ENCODE results near the gene PUS10.
"Not testable (repeated sequence)": the region's sequence is repeated elsewhere in the genome, so short reads cannot be mapped to it uniquely, and the experiment has no call there.

Gene PUS10

GRCh38 chr2:60932954-60933353, 85.1 kb downstream of the PUS10 start:
- no peak for DNase-seq (ENCODE audit: low spot score)

GRCh38 chr2:60932061-60932460, 86.0 kb downstream of the PUS10 start:
- DNase-seq (ENCODE audit: low spot score) = not testable (repeated sequence)

GRCh38 chr2:60926741-60927552, 91.1 kb downstream of the PUS10 start:
- no peak for DNase-seq (ENCODE audit: low spot score)

DNA sequence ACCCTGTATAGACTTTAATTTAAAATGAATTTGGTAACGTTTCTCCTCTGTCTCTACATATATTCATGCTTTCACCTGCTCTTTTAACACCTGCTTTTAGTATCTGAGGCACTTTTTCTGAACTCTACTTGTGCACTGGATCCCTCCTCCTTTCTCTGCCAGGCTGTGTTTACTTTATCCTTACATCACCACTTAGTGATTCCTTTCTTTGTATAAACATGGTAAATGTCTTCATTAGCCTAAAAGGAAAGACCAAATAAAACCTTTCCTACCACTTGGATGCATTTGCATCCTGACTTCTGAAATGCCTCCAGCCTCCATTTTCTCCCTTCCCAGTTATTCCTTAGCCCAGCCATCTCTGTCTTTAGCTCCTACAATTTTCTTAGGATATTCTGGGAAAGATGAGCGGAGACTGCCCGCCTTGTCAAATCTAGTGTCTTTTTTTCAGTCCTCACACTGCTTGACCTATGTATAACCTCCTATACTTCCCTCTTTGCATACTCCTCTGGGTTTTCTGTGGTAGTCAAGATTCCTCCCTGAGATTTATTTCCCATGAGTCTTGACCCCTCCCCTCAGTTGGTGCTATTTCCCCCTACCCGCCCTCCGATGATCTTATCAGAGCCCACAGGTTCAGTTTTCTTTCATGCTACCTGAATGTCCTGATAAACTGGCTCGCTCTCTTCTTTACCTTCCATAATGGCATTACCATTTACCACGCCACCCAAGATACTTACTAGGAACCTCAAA, 91.9 kb downstream of the PUS10 start:
- no peak for DNase-seq (ENCODE audit: low spot score)

GRCh38 chr2:60907329-60907728, 110.7 kb downstream of the PUS10 start:
- DNase-seq (ENCODE audit: low spot score) = no peak

DNA sequence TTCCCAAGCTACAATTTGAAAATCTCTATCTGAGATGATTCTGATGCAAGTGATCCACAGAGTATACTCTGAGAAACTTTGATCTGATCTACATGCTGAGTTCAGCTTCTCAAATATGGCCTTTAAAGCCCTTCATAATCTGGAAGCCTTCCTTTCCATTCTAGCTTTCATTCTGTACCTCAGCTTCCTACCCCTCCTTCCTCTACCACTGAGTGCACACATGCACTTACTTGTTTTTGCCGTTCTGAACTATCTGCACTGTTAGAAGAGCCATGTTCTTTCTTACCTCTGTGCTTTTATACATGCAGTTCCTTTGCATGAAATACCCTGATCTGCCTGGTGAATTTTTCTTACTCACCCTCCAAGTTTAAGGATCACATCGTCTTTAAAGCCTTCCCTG, 111.7 kb downstream of the PUS10 start:
- DNase-seq (ENCODE audit: low spot score) = no peak

DNA sequence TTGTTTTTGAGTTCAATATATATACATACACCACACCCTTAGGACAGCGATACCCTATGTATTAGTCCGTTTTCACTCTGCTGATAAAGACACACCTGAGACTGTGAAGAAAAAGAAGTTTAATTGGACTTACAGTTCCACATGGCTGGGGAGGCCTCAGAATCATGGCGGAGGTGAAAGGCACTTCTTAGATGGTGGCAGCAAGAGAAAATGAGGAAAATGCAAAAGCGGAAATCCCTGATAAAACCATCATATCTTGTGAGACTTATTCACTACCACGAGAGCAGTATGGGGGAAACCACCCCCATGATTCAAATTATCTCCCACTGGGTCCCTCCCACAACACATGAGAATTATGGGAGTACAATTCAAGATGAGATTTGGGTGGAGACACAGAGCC, 112.2 kb downstream of the PUS10 start:
- DNase-seq (ENCODE audit: low spot score) = not testable (repeated sequence)

DNA sequence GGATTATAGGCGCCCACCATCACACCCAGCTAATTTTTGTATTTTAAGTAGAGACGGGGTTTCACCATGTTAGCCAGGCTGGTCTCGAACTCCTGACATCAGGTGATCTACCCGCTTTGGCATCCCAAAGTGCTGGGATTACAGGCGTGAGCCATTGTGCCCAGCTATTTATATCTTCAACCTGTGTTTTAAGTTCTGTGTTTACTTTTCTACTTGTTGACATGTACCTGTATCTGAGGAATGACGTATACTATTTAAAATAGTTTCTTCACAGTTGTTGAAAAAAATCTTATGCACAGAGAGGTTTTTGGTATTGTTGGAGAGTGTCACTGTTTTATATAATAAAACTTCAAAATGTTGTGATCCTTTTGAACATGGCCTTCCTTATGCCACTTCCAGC, 116.8 kb downstream of the PUS10 start:
- not testable (repeated sequence) for DNase-seq (ENCODE audit: low spot score)

GRCh38 chr2:60899892-60900249, 118.2 kb downstream of the PUS10 start:
- no peak for DNase-seq (ENCODE audit: low spot score)

DNA sequence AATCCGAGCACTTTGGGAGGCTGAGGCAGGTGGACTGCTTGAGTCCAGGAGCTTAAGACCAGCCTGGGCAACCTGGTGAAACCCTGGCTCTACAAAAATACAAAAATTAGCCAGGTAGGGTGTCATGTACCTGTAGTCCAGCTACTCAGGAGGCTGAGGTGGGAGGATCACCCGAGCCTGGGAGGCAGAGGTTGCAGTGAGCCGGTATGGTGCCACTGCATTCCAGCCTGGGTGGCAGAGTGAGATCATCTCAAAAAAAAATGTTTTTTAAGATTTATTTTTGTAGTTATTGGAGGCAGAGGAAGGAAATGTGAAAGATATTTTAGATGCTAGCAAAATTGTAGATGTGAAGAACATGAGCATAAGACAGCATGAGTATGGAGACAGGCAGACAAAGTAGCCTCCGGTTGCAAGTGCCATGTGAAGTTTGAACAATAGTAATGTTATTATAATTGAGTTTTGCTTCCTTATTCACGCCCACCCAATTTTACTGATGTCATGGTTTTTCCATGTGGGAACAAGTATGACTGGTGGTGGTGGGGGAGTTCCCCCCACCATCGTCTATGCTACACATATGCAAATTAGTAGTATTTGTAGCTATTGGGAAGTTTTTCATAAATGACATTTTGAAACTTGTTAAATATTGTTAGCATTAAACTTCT, 118.7 kb downstream of the PUS10 start:
- DNase-seq (ENCODE audit: low spot score) = no peak

DNA sequence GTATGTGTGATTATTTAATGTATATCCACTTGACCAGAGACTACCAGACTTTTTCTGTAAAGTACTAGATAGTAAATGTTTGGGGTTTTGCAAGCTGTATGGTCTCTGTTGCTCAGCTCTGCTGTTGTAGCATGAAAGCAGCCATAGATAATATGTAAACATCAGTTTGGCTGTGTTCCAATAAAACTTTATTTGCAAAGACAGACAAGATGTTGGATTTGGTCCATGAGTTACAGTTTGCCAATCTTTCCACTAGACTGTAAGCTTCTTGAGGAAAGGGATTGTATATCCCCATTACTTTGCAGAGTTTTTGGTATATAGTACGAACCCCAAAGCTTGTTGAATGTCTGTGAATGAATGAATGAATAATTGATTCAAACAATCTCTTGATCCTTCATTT, 119.5 kb downstream of the PUS10 start:
- DNase-seq (ENCODE audit: low spot score) = no peak

Data from LoVo (cell line).